Mesodermal cell (in vitro differentiated cells): ENCODE measurements around the gene S1PR1. TPM values are rescaled to one million over a fixed set of nuclear protein-coding genes. Genes with fewer than 3 reads are reported as not detected.
"Not testable (repeated sequence)": the region's sequence is repeated elsewhere in the genome, so short reads cannot be mapped to it uniquely, and the experiment has no call there.

ENCODE experiments used
- H3K27ac ChIP-seq: 2 replicates; pipeline ENCODE4 v1.7.0; 2013; ENCODE audit warnings: mild to moderate bottlenecking, low read depth, low read length, moderate library complexity; ENCODE audit not compliant: severe bottlenecking
- H3K36me3 ChIP-seq: 2 replicates; pipeline ENCODE4 v1.7.1; 2013; ENCODE audit warnings: mild to moderate bottlenecking, low read length, moderate library complexity; ENCODE audit not compliant: control insufficient read depth, insufficient read depth
- H3K4me1 ChIP-seq: one replicate; pipeline ENCODE4 v1.7.1; 2013; ENCODE audit warnings: mild to moderate bottlenecking, low read length; ENCODE audit not compliant: insufficient read depth, control insufficient read depth, poor library complexity, severe bottlenecking
- H3K4me3 ChIP-seq: 2 replicates; pipeline ENCODE4 v1.7.0; 2013; ENCODE audit warnings: low read length, control low read depth, mild to moderate bottlenecking; ENCODE audit not compliant: insufficient read depth, poor library complexity, severe bottlenecking; ENCODE audit errors: extremely low read depth
- H3K9me3 ChIP-seq: 2 replicates; pipeline ENCODE4 v1.7.1; 2013; ENCODE audit warnings: mild to moderate bottlenecking, low read length, moderate library complexity; ENCODE audit not compliant: control insufficient read depth
- WGBS, 2 experiments: methylation state at CpG; one replicate each; pipeline ENCODE4 v1.1.5; 2013; ENCODE audit warnings: missing lambda C conversion rate in 2 of 2; ENCODE audit not compliant: insufficient coverage in 2 of 2; 5-methylcytosine and 5-hydroxymethylcytosine counted together
- polyA plus RNA-seq, 2 experiments: library from polyadenylated mRNA; stranded (reverse); fragments of 50-300 nt; gene quantifications; one replicate each; pipeline ENCODE4 v1.2.3, GENCODE V29; 2013

Gene S1PR1
- 20.4 TPM for polyA plus RNA-seq (2013, experiment 1 of 2)
- 16.0 TPM for polyA plus RNA-seq (2013, experiment 2 of 2)

DNA sequence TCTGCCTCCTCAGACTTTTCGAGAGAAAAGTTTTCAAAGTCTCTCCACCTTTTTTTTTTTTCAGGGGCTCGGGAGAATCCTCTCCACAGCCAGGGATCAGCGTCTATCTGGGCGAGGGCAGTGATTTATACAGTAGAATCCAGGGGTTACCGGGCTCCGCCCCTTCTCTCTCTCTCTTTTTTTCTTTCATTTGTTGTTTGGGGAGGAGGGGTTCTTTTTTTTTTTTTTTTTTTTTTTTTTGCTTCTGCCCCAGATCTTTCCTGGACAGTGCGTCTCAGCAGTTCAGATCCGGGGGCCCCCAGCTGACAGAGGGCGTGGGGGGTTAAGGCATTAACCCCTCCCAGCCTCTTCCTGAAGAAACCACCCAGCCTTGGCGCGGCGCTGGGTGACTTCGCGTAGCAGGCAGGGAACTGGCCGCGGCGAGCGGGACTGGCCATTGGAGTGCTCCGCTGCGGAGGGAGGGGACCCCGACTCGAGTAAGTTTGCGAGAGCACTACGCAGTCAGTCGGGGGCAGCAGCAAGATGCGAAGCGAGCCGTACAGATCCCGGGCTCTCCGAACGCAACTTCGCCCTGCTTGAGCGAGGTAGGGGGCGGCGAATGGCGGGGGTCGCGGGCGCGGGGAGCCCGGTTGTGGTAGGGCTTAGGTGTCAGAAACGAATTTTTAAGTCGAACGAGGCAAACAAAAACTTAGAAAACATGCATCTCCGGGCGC, at the start of gene S1PR1:
TSS of gene S1PR1 (plus strand) at position 504 of the 713 bp plus-strand sequence. CDS start 1,966 bp downstream, outside the sequence.
- Histone ChIP-seq H3K4me3 (peak within 1 kb of the TSS; percentile 63), H3K27ac (peak within 1 kb of the TSS; percentile 74), H3K4me1 (peaks cover 7% of the 10 kb centered on the region), H3K36me3 (peaks cover 11% of the 10 kb centered on the region), H3K9me3 (no peaks in the 10 kb centered on the region)
- WGBS, 2 experiments, result 0% methylated on average over 22 to 26 of the region's 46 CpGs

DNA sequence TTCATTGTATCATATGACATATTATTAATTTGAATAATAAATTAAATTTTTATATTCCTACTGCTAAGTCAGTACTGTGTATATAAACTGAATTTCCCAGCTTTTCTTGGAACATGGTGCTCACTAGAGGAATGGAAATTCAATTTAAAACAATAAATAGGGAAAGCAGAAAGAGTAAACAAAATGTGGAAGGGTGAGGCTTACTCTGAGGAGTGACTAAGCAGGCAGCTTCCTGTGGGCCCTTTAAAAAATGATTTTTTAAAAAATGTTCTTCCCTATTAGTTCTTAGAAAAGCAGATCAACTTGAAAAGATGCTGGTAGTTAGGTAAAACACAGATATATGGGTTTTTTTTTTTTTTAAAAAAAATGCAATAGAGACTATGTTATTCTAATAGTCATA, 49.5 kb upstream of the S1PR1 start:
- no peaks in the 10 kb centered on the region for H3K36me3 ChIP-seq
- no peaks in the 10 kb centered on the region for H3K9me3 ChIP-seq
- H3K27ac ChIP-seq, result no peak overlapping the region
- H3K4me3 ChIP-seq, result no peak overlapping the region
- H3K4me1 ChIP-seq, result no peaks in the 10 kb centered on the region

- no peaks in the 10 kb centered on the region for H3K36me3 ChIP-seq
- H3K4me1 ChIP-seq, result no peaks in the 10 kb centered on the region
- H3K27ac ChIP-seq, result no peak overlapping the region
- H3K9me3 ChIP-seq, result no peaks in the 10 kb centered on the region
- H3K4me3 ChIP-seq, result no peak overlapping the region
- WGBS, 2 experiments, result 71% methylated on average over 1 of the region's 1 CpG; no CpG with 5 or more reads in 1 of the 2 experiments
Observed at GRCh38 chr1:101188331-101188730, 48.5 kb upstream of the S1PR1 start.

DNA sequence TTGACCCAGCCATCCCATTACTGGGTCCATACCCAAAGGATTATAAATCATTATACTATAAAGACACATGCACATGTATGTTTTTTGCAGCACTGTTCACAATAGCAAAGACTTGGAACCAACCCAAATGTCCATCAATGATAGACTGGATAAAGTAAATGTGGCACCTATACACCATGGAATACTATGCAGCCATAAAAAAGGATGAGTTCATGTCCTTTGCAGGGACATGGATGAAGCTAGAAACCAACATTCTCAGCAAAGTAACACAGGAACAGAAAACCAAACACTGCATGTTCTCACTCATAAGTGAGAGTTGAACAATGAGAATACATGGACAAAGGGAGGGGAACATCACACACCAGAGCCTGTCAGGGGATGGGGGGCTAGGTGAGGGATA, 47.9 kb upstream of the S1PR1 start:
- H3K4me3 ChIP-seq, H3K36me3 ChIP-seq, H3K27ac ChIP-seq, H3K9me3 ChIP-seq, H3K4me1 ChIP-seq: not testable (repeated sequence)

GRCh38 chr1:101190441-101190840, 46.4 kb upstream of the S1PR1 start:
- H3K27ac ChIP-seq, result no peak overlapping the region
- no peaks in the 10 kb centered on the region for H3K9me3 ChIP-seq
- H3K36me3 ChIP-seq, result no peaks in the 10 kb centered on the region
- WGBS, 2 experiments, result 85 to 88% methylated on average over 1 to 3 of the region's 4 CpGs
- no peaks in the 10 kb centered on the region for H3K4me1 ChIP-seq
- H3K4me3 ChIP-seq, result no peak overlapping the region

GRCh38 chr1:101191049-101191448, 45.8 kb upstream of the S1PR1 start:
- H3K4me3 ChIP-seq, result no peak overlapping the region
- no peaks in the 10 kb centered on the region for H3K4me1 ChIP-seq
- no peaks in the 10 kb centered on the region for H3K9me3 ChIP-seq
- H3K27ac ChIP-seq, result no peak overlapping the region
- no peaks in the 10 kb centered on the region for H3K36me3 ChIP-seq

GRCh38 chr1:101193733-101194169, 43.1 kb upstream of the S1PR1 start:
- H3K9me3 ChIP-seq, result no peaks in the 10 kb centered on the region
- H3K4me1 ChIP-seq, result no peaks in the 10 kb centered on the region
- no peak overlapping the region for H3K4me3 ChIP-seq
- H3K36me3 ChIP-seq, result no peaks in the 10 kb centered on the region
- no peak overlapping the region for H3K27ac ChIP-seq
- WGBS, 2 experiments, result 86 to 90% methylated on average over 2 to 3 of the region's 4 CpGs

DNA sequence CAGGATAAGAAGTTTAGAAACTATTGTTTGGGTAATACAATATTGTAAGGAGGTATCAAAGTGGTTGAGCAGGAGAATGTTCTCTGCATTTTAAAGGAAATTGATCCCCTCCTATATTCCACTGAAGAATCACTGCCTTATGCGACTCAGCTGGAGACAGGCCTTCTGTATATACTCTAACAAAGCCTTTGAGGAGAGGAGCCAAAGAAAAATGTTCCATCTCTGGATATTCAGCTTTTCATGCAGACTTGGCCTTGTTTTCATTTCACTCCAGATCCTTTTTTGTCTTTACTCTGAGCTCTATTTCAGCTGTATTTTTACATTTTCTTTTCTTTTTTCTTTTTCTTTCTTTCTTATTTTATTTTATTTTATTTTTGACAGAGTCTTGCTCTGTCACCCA, 42.1 kb upstream of the S1PR1 start:
- Histone ChIP-seq H3K4me3 (no peak overlapping the region), H3K4me1 (no peaks in the 10 kb centered on the region), H3K27ac (no peak overlapping the region), H3K9me3 (no peaks in the 10 kb centered on the region), H3K36me3 (no peaks in the 10 kb centered on the region)
- 83% methylated on average over 1 of the region's 1 CpG; no CpG with 5 or more reads in 1 of the 2 experiments for WGBS, 2 experiments

DNA sequence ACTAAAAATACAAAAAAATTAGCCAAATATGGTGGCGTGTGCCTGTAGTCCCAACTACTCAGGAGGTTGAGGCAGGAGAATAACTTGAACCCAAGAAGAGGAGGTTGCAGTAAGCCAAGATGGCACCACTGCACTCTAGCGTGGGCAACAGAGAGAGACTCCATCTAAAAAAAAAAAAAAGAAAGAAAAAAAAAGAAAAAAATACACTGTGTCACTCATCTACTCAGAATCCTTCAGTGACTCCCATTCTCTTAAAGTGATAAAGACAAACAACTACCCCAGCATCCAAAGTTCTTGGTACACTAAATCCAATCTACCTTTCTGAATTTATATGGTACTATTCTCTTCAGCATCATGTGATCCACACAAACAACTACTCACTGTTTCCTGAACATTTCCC, 40.2 kb upstream of the S1PR1 start:
- H3K4me1 ChIP-seq, result peaks cover 9% of the 10 kb centered on the region
- no CpG with 5 or more reads among the region's 2 CpGs for WGBS, 2 experiments

GRCh38 chr1:101198842-101199636, 37.8 kb upstream of the S1PR1 start:
- Histone ChIP-seq H3K36me3 (no peaks in the 10 kb centered on the region), H3K27ac (no peak overlapping the region), H3K4me1 (peaks cover 9% of the 10 kb centered on the region), H3K9me3 (no peaks in the 10 kb centered on the region), H3K4me3 (no peak overlapping the region)
- 91 to 100% methylated on average over 3 to 5 of the region's 8 CpGs for WGBS, 2 experiments

More for the DNA sequence above, 40.2 kb upstream of the S1PR1 start:
- H3K9me3 ChIP-seq, result no peaks in the 10 kb centered on the region
- no peak overlapping the region for H3K4me3 ChIP-seq
- H3K27ac ChIP-seq, result no peak overlapping the region
- no peaks in the 10 kb centered on the region for H3K36me3 ChIP-seq

- Histone ChIP-seq H3K36me3 (no peaks in the 10 kb centered on the region), H3K27ac (no peak overlapping the region), H3K9me3 (no peaks in the 10 kb centered on the region), H3K4me3 (no peak overlapping the region), H3K4me1 (peaks cover 9% of the 10 kb centered on the region)
- 67 to 100% methylated on average over 1 of the region's 1 CpG for WGBS, 2 experiments
Observed at GRCh38 chr1:101199637-101199982, 37.2 kb upstream of the S1PR1 start.
